Measurements from ENCODE around the gene GGACT.

DNA sequence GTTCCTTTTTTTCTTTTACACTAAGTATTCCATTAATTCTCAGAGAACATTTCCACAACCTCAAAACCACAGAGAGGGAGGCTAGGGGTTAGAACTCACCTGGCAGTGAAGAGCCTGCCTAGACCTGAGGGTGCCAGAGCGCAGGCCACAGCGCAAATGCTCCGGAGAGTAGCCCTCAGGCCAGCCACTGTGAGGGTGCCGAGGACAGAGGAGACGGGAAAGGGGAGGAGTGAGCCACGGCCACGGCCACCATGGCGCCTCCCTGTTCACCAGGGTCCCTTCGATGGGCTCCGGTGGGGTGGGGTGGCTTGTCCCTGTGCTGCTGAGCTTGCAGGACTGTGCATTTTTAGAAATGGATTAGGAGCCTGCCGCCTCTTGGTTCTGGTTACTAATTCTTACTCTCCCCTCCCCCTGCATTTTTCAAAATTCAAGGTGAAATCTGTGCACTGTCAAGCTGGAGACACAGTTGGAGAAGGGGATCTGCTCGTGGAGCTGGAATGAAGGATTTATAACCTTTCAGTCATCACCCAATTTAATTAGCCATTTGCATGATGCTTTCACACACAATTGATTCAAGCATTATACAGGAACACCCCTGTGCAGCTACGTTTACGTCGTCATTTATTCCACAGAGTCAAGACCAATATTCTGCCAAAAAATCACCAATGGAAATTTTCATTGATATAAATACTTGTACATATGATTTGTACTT is 58.8 kb downstream of the GGACT start:
- TF ChIP-seq, protein P1, sequence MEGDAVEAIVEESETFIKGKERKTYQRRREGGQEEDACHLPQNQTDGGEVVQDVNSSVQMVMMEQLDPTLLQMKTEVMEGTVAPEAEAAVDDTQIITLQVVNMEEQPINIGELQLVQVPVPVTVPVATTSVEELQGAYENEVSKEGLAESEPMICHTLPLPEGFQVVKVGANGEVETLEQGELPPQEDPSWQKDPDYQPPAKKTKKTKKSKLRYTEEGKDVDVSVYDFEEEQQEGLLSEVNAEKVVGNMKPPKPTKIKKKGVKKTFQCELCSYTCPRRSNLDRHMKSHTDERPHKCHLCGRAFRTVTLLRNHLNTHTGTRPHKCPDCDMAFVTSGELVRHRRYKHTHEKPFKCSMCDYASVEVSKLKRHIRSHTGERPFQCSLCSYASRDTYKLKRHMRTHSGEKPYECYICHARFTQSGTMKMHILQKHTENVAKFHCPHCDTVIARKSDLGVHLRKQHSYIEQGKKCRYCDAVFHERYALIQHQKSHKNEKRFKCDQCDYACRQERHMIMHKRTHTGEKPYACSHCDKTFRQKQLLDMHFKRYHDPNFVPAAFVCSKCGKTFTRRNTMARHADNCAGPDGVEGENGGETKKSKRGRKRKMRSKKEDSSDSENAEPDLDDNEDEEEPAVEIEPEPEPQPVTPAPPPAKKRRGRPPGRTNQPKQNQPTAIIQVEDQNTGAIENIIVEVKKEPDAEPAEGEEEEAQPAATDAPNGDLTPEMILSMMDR (IDR thresholded peaks at IDR 0.05) = no peak
- no peak for TF ChIP-seq POLR2AphosphoS5 (IDR thresholded peaks at IDR 0.05)
- no peak for TF ChIP-seq POLR2A (IDR thresholded peaks at IDR 0.05)
